H9 (cell line): ENCODE measurements around the gene HSD17B13. TPM values are rescaled to one million over a fixed set of nuclear protein-coding genes. Genes with fewer than 3 reads are reported as not detected.

Experiments
- DNase-seq: peaks from one replicate; pipeline ENCODE4 v3.0.0-alpha.2; 2017
- H2AFZ ChIP-seq: one replicate; pipeline ENCODE4 v1.6.1; 2013; ENCODE audit warnings: mild to moderate bottlenecking, low read length, control low read depth, moderate library complexity
- H2AK5ac ChIP-seq: 2 replicates; pipeline ENCODE4 v1.6.1; 2013; ENCODE audit warnings: low read length, control low read depth, mixed read lengths; ENCODE audit not compliant: insufficient read length
- H2BK120ac ChIP-seq: one replicate; pipeline ENCODE4 v1.6.1; 2013; ENCODE audit warnings: low read depth, mild to moderate bottlenecking, low read length, control low read depth, inconsistent platforms; ENCODE audit not compliant: poor library complexity, severe bottlenecking
- H2BK12ac ChIP-seq: 2 replicates; pipeline ENCODE4 v1.6.1; 2013; ENCODE audit warnings: low read length, control low read depth, mixed read lengths, low read depth; ENCODE audit not compliant: insufficient read length
- H2BK15ac ChIP-seq: 2 replicates; pipeline ENCODE4 v1.6.1; 2013; ENCODE audit warnings: low read depth, low read length, control low read depth
- H2BK20ac ChIP-seq: one replicate; pipeline ENCODE4 v1.6.1; 2013; ENCODE audit warnings: low read depth, mild to moderate bottlenecking, low read length, control low read depth, inconsistent platforms; ENCODE audit not compliant: poor library complexity, severe bottlenecking
- H2BK5ac ChIP-seq: 2 replicates; pipeline ENCODE4 v1.6.1; 2013; ENCODE audit warnings: low read length, control low read depth, mixed read lengths; ENCODE audit not compliant: insufficient read length
- H3K14ac ChIP-seq: 2 replicates; pipeline ENCODE4 v1.6.1; 2013; ENCODE audit warnings: low read length, control low read depth; ENCODE audit not compliant: insufficient read depth
- H3K18ac ChIP-seq: 2 replicates; pipeline ENCODE4 v1.6.1; 2013; ENCODE audit warnings: low read depth, mild to moderate bottlenecking, mixed read lengths, low read length, control low read depth; ENCODE audit not compliant: insufficient read length
- H3K23ac ChIP-seq: 2 replicates; pipeline ENCODE4 v1.6.1; 2013; ENCODE audit warnings: low read length, control low read depth, mixed read lengths, low read depth; ENCODE audit not compliant: insufficient read length
- H3K23me2 ChIP-seq: 2 replicates; pipeline ENCODE4 v1.6.1; 2013; ENCODE audit warnings: low read depth, mild to moderate bottlenecking, mixed read lengths, low read length, control low read depth; ENCODE audit not compliant: insufficient read length, poor library complexity, severe bottlenecking
- H3K27ac ChIP-seq: 2 replicates; pipeline ENCODE4 v1.5.1; 2013; ENCODE audit warnings: low read length, control low read depth, mixed read lengths, low read depth; ENCODE audit not compliant: insufficient read length
- H3K27me3 ChIP-seq: 2 replicates; pipeline ENCODE4 v1.6.1; 2013; ENCODE audit warnings: low read length, control low read depth, inconsistent platforms; ENCODE audit not compliant: insufficient read depth
- H3K4ac ChIP-seq: 2 replicates; pipeline ENCODE4 v1.6.1; 2013; ENCODE audit warnings: low read depth, mild to moderate bottlenecking, control low read depth, inconsistent platforms, low read length, moderate library complexity
- H3K4me1 ChIP-seq: 2 replicates; pipeline ENCODE4 v1.6.1; 2013; ENCODE audit warnings: low read length, control low read depth, inconsistent platforms; ENCODE audit not compliant: insufficient read depth
- H3K4me2 ChIP-seq: 2 replicates; pipeline ENCODE4 v1.6.1; 2013; ENCODE audit warnings: low read length, control low read depth, mixed read lengths; ENCODE audit not compliant: insufficient read length, insufficient read depth
- H3K56ac ChIP-seq: 2 replicates; pipeline ENCODE4 v1.6.1; 2013; ENCODE audit warnings: low read depth, mild to moderate bottlenecking, mixed read lengths, low read length, control low read depth; ENCODE audit not compliant: insufficient read length
- H3K79me1 ChIP-seq: 2 replicates; pipeline ENCODE4 v1.6.1; 2013; ENCODE audit warnings: low read depth, mild to moderate bottlenecking, moderate library complexity, low read length, control low read depth, inconsistent platforms; ENCODE audit not compliant: insufficient read depth, poor library complexity, severe bottlenecking
- H3K79me2 ChIP-seq: 2 replicates; pipeline ENCODE4 v1.6.1; 2013; ENCODE audit warnings: low read length, control low read depth, inconsistent platforms; ENCODE audit not compliant: insufficient read depth
- H3K9ac ChIP-seq: 2 replicates; pipeline ENCODE4 v1.6.1; 2013; ENCODE audit warnings: low read length, control low read depth, mixed read lengths; ENCODE audit not compliant: insufficient read length; ENCODE audit errors: extremely low read depth
- H3K9me3 ChIP-seq: one replicate; pipeline ENCODE4 v1.6.1; 2013; ENCODE audit warnings: low read depth, low read length, inconsistent platforms; ENCODE audit not compliant: control insufficient read depth
- H3T11ph ChIP-seq: one replicate; pipeline ENCODE4 v1.6.1; 2013; ENCODE audit warnings: mild to moderate bottlenecking, low read length, control low read depth, inconsistent platforms
- H4K20me1 ChIP-seq: one replicate; pipeline ENCODE4 v1.6.1; 2013; ENCODE audit not compliant: control insufficient read depth, insufficient read length, insufficient read depth
- H4K5ac ChIP-seq: 2 replicates; pipeline ENCODE4 v1.6.1; 2013; ENCODE audit warnings: low read depth, mild to moderate bottlenecking, mixed read lengths, low read length, control low read depth; ENCODE audit not compliant: insufficient read length
- H4K8ac ChIP-seq: replicated peaks from 2 replicates; pipeline ENCODE4 v1.6.1; 2013; ENCODE audit warnings: low read length, control low read depth, mixed read lengths, low read depth; ENCODE audit not compliant: insufficient read length
- H4K91ac ChIP-seq: 2 replicates; pipeline ENCODE4 v1.6.1; 2013; ENCODE audit warnings: low read depth, mild to moderate bottlenecking, moderate library complexity, mixed read lengths, low read length, control low read depth; ENCODE audit not compliant: insufficient read length
- H3K27ac Mint-ChIP-seq, 3 experiments: 2 replicates in 2 of 3; 3 replicates in 1 of 3; pipeline ENCODE4 v1.8.0; 2020 to 2021; ENCODE audit warnings: mixed read lengths in 3 of 3, mild to moderate bottlenecking in 1 of 3, moderate library complexity in 1 of 3
- H3K27me3 Mint-ChIP-seq: 2 replicates; pipeline ENCODE4 v1.8.0; 2021; ENCODE audit warnings: low read depth, mild to moderate bottlenecking, moderate library complexity, mixed read lengths
- H3K36me3 Mint-ChIP-seq, 3 experiments: 2 replicates in 2 of 3; 3 replicates in 1 of 3; pipeline ENCODE4 v1.8.0; 2020 to 2021; ENCODE audit warnings: low read depth in 3 of 3, mixed read lengths in 3 of 3; ENCODE audit not compliant: insufficient read depth in 1 of 3
- H3K4me1 Mint-ChIP-seq, 2 experiments: 2 replicates each; pipeline ENCODE4 v1.8.0; 2020; ENCODE audit warnings: mixed read lengths in 2 of 2
- H3K4me3 Mint-ChIP-seq, 2 experiments: 2 replicates in 1 of 2; 3 replicates in 1 of 2; pipeline ENCODE4 v1.8.0; 2020 to 2021; ENCODE audit warnings: mild to moderate bottlenecking in 2 of 2, mixed read lengths in 2 of 2, moderate library complexity in 1 of 2
- H3K9me3 Mint-ChIP-seq, 2 experiments: 2 replicates in 1 of 2; 3 replicates in 1 of 2; pipeline ENCODE4 v1.8.0; 2020; ENCODE audit warnings: mild to moderate bottlenecking in 2 of 2, mixed read lengths in 2 of 2, moderate library complexity in 1 of 2
- WGBS: extraction: QIAGEN DNeasy Blood & Tissue Kit; methylation state at CpG from one replicate; pipeline ENCODE4 v1.1.7; 2013; ENCODE audit warnings: missing lambda C conversion rate, low lambda C conversion rate, mixed read lengths; ENCODE audit not compliant: insufficient read length; ENCODE audit errors: extremely low coverage; 5-methylcytosine and 5-hydroxymethylcytosine counted together
- total RNA-seq: library from RNA; stranded (reverse); gene quantifications from 2 replicates; pipeline ENCODE4 v1.2.1, GENCODE V29; 2021
- TF ChIP-seq, protein P1 (sequence below): fragments of 200-600 bp; sonication (generic); conservative IDR thresholded peaks from 3 replicates; pipeline ENCODE4 v1.8.0; 2021; ENCODE audit warnings: antibody characterized with exemption, mild to moderate bottlenecking

Gene HSD17B13
- total RNA-seq, 1 experiment from 2014 or later = not detected

GRCh38 chr4:87257523-87257922 lies 65.2 kb downstream of the HSD17B13 start:
- Histone ChIP-seq H3K27me3 (no peaks in the 10 kb centered on the region), H2AK5ac (no peak overlapping the region), H2BK20ac (no peak overlapping the region), H2BK120ac (no peak overlapping the region), H2AFZ (no peak overlapping the region), H3K23ac (no peak overlapping the region), H3K14ac (no peak overlapping the region), H4K91ac (no peak overlapping the region), H3K56ac (no peak overlapping the region), H3K23me2 (no peaks in the 10 kb centered on the region), H4K5ac (no peak overlapping the region), H3K4me2 (no peak overlapping the region), H2BK15ac (no peak overlapping the region), H4K8ac (no peak overlapping the region), H3K4ac (no peak overlapping the region), H3K27ac (no peak overlapping the region), H3K79me2 (no peaks in the 10 kb centered on the region), H4K20me1 (no peaks in the 10 kb centered on the region), H3K9ac (no peak overlapping the region), H2BK12ac (no peak overlapping the region), H2BK5ac (no peak overlapping the region), H3K18ac (no peak overlapping the region), H3K79me1 (no peaks in the 10 kb centered on the region), H3T11ph (no peak overlapping the region), H3K9me3 (no peaks in the 10 kb centered on the region), H3K4me1 (no peaks in the 10 kb centered on the region)
- Mint-ChIP-seq H3K27ac (no peak overlapping the region), H3K27me3 (no peaks in the 10 kb centered on the region; the same call in 1 of the 2 replicates), H3K4me3 (no peak overlapping the region), H3K9me3 (peaks cover 0 to 5% of the 10 kb centered on the region in 2 experiments; a peak in 1 of 5 replicates), H3K4me1 (no peaks in the 10 kb centered on the region), H3K36me3 (peaks cover 0 to under 1% (median 0%) of the 10 kb centered on the region in 3 experiments; a peak in 1 of 7 replicates)
- DNase-seq = no peak
- TF ChIP-seq, protein P1, sequence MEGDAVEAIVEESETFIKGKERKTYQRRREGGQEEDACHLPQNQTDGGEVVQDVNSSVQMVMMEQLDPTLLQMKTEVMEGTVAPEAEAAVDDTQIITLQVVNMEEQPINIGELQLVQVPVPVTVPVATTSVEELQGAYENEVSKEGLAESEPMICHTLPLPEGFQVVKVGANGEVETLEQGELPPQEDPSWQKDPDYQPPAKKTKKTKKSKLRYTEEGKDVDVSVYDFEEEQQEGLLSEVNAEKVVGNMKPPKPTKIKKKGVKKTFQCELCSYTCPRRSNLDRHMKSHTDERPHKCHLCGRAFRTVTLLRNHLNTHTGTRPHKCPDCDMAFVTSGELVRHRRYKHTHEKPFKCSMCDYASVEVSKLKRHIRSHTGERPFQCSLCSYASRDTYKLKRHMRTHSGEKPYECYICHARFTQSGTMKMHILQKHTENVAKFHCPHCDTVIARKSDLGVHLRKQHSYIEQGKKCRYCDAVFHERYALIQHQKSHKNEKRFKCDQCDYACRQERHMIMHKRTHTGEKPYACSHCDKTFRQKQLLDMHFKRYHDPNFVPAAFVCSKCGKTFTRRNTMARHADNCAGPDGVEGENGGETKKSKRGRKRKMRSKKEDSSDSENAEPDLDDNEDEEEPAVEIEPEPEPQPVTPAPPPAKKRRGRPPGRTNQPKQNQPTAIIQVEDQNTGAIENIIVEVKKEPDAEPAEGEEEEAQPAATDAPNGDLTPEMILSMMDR = no peak
- WGBS = no CpG with 5 or more reads among the region's 3 CpGs
